ENCODE data around the gene AP2A2.
"Not testable (repeated sequence)": the region's sequence is repeated elsewhere in the genome, so short reads cannot be mapped to it uniquely, and the experiment has no call there.

The AP2A2 gene

DNA sequence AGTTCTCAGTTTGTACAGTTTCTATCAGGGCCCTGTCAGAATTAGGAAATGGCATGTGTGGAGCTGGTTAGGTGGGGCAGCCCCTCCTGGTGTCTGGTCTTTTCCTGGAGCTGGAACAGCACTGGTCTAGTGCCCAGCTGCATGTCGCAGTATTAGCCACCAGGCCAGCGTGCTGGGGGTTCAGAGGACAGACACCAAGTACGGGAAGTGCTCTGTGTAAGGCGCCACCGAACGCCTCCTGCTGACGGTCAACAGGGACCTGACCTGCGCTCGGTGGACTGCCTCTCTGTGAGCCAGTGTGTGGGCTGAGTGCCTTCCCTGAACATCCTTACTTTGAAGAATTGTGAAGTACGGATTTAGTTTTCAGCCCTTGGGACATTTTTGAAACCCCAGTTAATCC lies 33.9 kb downstream of the AP2A2 start:
- Histone ChIP-seq H3K4me1 (ENCODE audit: insufficient read depth, low read length) (peaks cover 5% of the 10 kb centered on the region; the same call in 1 of the 2 replicates), H3K9me3 (ENCODE audit: insufficient read depth, low read depth, low read length) (peaks cover 17% of the 10 kb centered on the region), H3K27ac (ENCODE audit: low read length) (no peak overlapping the region), H3K9ac (ENCODE audit: low read depth, low read length) (no peak overlapping the region), H3K36me3 (ENCODE audit: insufficient read depth, low read depth, low read length) (peaks cover 45% of the 10 kb centered on the region), H3K4me3 (ENCODE audit: low read length) (no peak overlapping the region), H3K27me3 (ENCODE audit: insufficient read depth, low read length) (no peaks in the 10 kb centered on the region)

DNA sequence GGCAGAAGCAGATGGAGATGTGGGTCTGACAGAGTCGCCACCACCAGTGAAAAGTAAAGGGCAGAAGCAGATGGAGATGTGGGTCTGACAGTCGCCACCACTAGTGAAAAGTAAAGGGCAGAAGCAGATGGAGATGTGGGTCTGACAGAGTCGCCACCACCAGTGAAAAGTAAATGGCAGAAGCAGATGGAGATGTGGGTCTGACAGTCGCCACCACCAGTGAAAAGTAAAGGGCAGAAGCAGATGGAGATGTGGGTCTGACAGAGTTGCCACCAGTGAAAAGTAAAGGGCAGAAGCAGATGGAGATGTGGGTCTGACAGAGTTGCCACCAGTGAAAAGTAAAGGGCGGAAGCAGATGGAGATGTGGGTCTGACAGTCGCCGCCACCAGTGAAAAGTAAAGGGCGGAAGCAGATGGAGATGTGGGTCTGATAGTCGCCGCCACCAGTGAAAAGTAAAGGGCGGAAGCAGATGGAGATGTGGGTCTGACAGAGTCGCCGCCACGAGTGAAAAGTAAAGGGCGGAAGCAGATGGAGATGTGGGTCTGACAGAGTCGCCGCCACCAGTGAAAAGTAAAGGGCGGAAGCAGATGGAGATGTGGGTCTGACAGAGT lies 35.7 kb downstream of the AP2A2 start:
- not testable (repeated sequence) for H3K9ac ChIP-seq (ENCODE audit: low read depth, low read length); H3K27me3 ChIP-seq (ENCODE audit: insufficient read depth, low read length); H3K27ac ChIP-seq (ENCODE audit: low read length); H3K4me3 ChIP-seq (ENCODE audit: low read length); H3K4me1 ChIP-seq (ENCODE audit: insufficient read depth, low read length)
- H3K36me3 ChIP-seq (ENCODE audit: insufficient read depth, low read depth, low read length): peaks cover 54% of the 10 kb centered on the region
- H3K9me3 ChIP-seq (ENCODE audit: insufficient read depth, low read depth, low read length): peaks cover 19% of the 10 kb centered on the region

GRCh38 chr11:961921-962320 lies 36.3 kb downstream of the AP2A2 start:
- Histone ChIP-seq H3K9ac (ENCODE audit: low read depth, low read length) (no peak overlapping the region), H3K27me3 (ENCODE audit: insufficient read depth, low read length) (no peaks in the 10 kb centered on the region), H3K27ac (ENCODE audit: low read length) (no peak overlapping the region), H3K4me1 (ENCODE audit: insufficient read depth, low read length) (peaks cover 3% of the 10 kb centered on the region; the same call in 1 of the 2 replicates), H3K36me3 (ENCODE audit: insufficient read depth, low read depth, low read length) (peaks cover 54% of the 10 kb centered on the region), H3K9me3 (ENCODE audit: insufficient read depth, low read depth, low read length) (peaks cover 19% of the 10 kb centered on the region), H3K4me3 (ENCODE audit: low read length) (no peak overlapping the region)

DNA sequence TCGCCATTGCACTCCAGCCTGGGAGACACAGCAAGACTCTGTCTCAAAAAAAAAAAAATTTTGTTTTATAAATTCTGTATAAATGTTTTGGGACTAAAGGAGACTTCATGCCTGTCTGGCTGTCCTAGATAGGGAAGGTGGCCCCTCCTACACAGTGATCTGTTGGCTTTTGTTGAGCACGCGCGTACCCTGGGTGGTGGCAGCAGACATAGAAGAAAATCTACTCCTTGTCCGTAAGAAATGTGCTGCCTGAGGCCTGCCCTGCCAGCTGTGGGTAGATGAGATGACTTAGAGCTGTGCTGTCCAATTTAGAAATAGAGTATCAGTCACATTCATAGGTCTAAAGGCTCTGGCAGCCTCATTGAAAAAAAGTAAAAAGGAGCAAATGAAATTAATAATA lies 37.0 kb downstream of the AP2A2 start:
- peaks cover 3% of the 10 kb centered on the region; the same call in 1 of the 2 replicates for H3K4me1 ChIP-seq (ENCODE audit: insufficient read depth, low read length)
- H3K36me3 ChIP-seq (ENCODE audit: insufficient read depth, low read depth, low read length): peaks cover 54% of the 10 kb centered on the region
- no peak overlapping the region for H3K9ac ChIP-seq (ENCODE audit: low read depth, low read length)
- H3K4me3 ChIP-seq (ENCODE audit: low read length): no peak overlapping the region
- H3K27me3 ChIP-seq (ENCODE audit: insufficient read depth, low read length): no peaks in the 10 kb centered on the region
- H3K9me3 ChIP-seq (ENCODE audit: insufficient read depth, low read depth, low read length): peaks cover 19% of the 10 kb centered on the region
- H3K27ac ChIP-seq (ENCODE audit: low read length): no peak overlapping the region

GRCh38 chr11:963852-964251 lies 38.2 kb downstream of the AP2A2 start:
- H3K27ac ChIP-seq (ENCODE audit: low read length): no peak overlapping the region
- H3K9me3 ChIP-seq (ENCODE audit: insufficient read depth, low read depth, low read length): peaks cover 19% of the 10 kb centered on the region
- H3K4me3 ChIP-seq (ENCODE audit: low read length): no peak overlapping the region
- no peak overlapping the region for H3K9ac ChIP-seq (ENCODE audit: low read depth, low read length)
- peaks cover 54% of the 10 kb centered on the region for H3K36me3 ChIP-seq (ENCODE audit: insufficient read depth, low read depth, low read length)
- no peaks in the 10 kb centered on the region; the same call in 1 of the 2 replicates for H3K4me1 ChIP-seq (ENCODE audit: insufficient read depth, low read length)
- no peaks in the 10 kb centered on the region for H3K27me3 ChIP-seq (ENCODE audit: insufficient read depth, low read length)

DNA sequence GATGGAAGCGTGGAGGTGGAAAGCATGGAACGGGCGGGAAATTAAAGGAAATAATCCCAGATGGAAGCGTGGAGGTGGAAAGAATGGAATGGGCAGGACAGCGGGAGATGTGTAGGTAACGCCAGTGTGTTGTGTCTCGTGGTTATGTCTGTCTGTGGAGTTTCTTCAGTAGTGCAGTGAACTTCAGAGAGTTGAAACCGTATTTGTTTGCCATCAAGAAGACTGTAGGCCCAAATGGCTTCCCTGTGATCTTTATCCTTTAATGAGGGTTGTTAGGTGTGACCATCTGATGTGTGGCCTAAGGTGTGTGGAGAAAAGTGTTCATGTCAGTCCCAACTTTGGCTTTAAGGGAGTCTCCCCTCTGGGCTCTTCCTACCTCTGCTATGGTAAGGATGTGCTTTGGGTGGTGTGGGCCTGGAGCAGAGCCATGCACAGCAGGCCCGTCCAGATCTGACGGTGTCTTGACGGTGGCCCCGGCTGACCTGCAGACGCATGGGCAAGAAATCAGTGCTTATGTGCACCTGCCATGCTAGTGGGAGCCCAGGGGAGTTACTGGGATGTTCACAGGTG lies 39.6 kb downstream of the AP2A2 start:
- H3K9me3 ChIP-seq (ENCODE audit: insufficient read depth, low read depth, low read length): peaks cover 19% of the 10 kb centered on the region
- H3K27ac ChIP-seq (ENCODE audit: low read length): no peak overlapping the region
- H3K27me3 ChIP-seq (ENCODE audit: insufficient read depth, low read length): no peaks in the 10 kb centered on the region
- H3K36me3 ChIP-seq (ENCODE audit: insufficient read depth, low read depth, low read length): peaks cover 46% of the 10 kb centered on the region
- H3K9ac ChIP-seq (ENCODE audit: low read depth, low read length): no peak overlapping the region
- H3K4me1 ChIP-seq (ENCODE audit: insufficient read depth, low read length): no peaks in the 10 kb centered on the region
- H3K4me3 ChIP-seq (ENCODE audit: low read length): no peak overlapping the region

DNA sequence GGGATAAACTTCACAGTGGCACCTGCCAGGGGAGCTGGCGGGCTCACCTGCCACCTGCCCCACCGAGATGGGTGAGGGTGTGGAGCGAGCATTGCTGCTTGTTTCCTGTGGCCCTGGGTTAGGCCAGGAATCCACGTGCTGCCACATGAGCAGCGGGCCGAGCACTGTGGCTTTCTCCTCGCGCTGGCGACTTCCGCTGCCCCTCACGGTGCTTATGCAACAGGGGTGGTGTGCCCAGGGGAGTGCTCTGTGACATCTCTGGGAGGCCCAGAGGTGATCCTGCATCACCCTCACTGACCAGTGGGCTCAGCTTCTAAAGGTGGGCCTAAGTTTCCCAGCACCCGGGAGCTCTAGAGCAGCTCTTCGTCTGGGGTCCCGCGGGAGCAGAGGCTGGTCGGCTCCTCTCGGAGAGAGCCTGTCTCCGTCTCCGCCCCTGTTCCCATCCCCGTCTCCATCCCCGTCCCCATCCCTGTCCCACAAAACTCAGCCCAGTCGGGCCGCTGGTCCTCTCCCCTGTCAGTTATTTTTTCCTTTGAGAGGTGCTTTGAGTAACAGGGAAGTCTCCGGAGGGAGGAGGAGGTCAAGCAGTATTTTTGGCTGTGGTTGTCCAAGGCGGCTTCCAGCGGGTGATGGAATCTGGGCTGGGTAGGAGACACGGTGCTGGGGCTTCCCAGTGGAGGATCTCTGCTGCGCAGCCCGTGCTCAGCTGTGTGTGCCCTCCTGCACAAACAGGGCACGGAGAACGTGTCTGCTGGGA lies 42.5 kb downstream of the AP2A2 start:
- Histone ChIP-seq H3K4me1 (ENCODE audit: insufficient read depth, low read length) (no peaks in the 10 kb centered on the region), H3K36me3 (ENCODE audit: insufficient read depth, low read depth, low read length) (peaks cover 47% of the 10 kb centered on the region), H3K27me3 (ENCODE audit: insufficient read depth, low read length) (no peaks in the 10 kb centered on the region), H3K9ac (ENCODE audit: low read depth, low read length) (no peak overlapping the region), H3K27ac (ENCODE audit: low read length) (no peak overlapping the region), H3K9me3 (ENCODE audit: insufficient read depth, low read depth, low read length) (peaks cover 17% of the 10 kb centered on the region), H3K4me3 (ENCODE audit: low read length) (no peak overlapping the region)

DNA sequence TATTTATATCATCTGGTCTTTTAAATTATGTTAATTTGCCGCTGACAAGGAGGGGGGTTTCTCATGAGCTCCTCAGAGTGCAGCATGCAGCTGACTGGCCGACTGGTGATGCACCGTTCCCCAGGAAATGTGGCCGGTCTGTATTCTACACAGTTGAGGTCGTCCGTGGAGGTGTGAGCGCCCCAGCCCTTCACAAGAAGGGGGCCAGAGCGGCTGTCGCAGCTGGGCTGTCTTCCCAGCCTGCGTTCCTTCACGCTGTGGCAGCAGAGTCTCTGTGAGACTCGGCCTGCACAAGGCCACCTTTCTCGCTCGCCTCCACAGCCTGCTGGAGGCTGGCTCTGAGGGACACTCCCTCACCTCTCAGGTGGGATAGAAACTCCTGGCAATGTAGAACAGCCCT lies 43.2 kb downstream of the AP2A2 start:
- Histone ChIP-seq H3K4me1 (ENCODE audit: insufficient read depth, low read length) (no peaks in the 10 kb centered on the region), H3K27me3 (ENCODE audit: insufficient read depth, low read length) (no peaks in the 10 kb centered on the region), H3K27ac (ENCODE audit: low read length) (no peak overlapping the region), H3K36me3 (ENCODE audit: insufficient read depth, low read depth, low read length) (peaks cover 43% of the 10 kb centered on the region), H3K4me3 (ENCODE audit: low read length) (no peak overlapping the region), H3K9me3 (ENCODE audit: insufficient read depth, low read depth, low read length) (peaks cover 10% of the 10 kb centered on the region), H3K9ac (ENCODE audit: low read depth, low read length) (no peak overlapping the region)

DNA sequence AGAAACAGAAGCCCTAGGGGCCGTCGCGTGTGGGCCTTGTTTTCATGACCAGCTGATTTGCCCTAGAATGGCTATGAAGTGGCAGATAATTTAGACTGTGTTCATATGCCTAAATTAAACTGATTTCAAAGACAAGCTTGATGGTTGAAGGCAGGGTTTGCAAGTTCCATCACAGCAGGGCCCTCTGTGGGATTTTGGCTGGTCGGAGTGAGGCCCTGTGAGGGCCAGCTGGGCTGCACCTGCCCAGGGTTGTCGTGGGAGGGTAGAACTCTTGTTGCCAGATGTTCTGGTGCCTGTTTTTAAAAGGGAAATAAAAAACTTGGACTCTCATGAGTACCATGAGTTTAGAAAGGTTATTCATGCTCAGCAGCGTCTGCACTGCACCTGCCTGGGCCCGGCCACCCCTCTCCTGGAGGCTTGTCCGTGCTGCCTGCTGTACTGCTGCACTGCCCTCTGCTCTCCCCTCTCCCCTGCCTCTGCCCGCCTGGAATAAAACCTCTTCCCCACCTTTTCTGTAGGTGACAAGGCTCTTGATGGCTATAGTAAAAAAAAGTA lies 44.1 kb downstream of the AP2A2 start:
- H3K4me1 ChIP-seq (ENCODE audit: insufficient read depth, low read length): no peaks in the 10 kb centered on the region
- H3K9me3 ChIP-seq (ENCODE audit: insufficient read depth, low read depth, low read length): peaks cover 1% of the 10 kb centered on the region; the same call in 1 of the 2 replicates
- peaks cover 35% of the 10 kb centered on the region for H3K36me3 ChIP-seq (ENCODE audit: insufficient read depth, low read depth, low read length)
- no peak overlapping the region for H3K4me3 ChIP-seq (ENCODE audit: low read length)
- H3K9ac ChIP-seq (ENCODE audit: low read depth, low read length): no peak overlapping the region
- no peaks in the 10 kb centered on the region for H3K27me3 ChIP-seq (ENCODE audit: insufficient read depth, low read length)
- H3K27ac ChIP-seq (ENCODE audit: low read length): no peak overlapping the region

GRCh38 chr11:970319-970871 lies 44.7 kb downstream of the AP2A2 start:
- H3K36me3 ChIP-seq (ENCODE audit: insufficient read depth, low read depth, low read length): peaks cover 32% of the 10 kb centered on the region
- no peak overlapping the region for H3K4me3 ChIP-seq (ENCODE audit: low read length)
- no peak overlapping the region for H3K9ac ChIP-seq (ENCODE audit: low read depth, low read length)
- H3K4me1 ChIP-seq (ENCODE audit: insufficient read depth, low read length): no peaks in the 10 kb centered on the region
- H3K27me3 ChIP-seq (ENCODE audit: insufficient read depth, low read length): no peaks in the 10 kb centered on the region
- no peaks in the 10 kb centered on the region for H3K9me3 ChIP-seq (ENCODE audit: insufficient read depth, low read depth, low read length)
- H3K27ac ChIP-seq (ENCODE audit: low read length): no peak overlapping the region

DNA sequence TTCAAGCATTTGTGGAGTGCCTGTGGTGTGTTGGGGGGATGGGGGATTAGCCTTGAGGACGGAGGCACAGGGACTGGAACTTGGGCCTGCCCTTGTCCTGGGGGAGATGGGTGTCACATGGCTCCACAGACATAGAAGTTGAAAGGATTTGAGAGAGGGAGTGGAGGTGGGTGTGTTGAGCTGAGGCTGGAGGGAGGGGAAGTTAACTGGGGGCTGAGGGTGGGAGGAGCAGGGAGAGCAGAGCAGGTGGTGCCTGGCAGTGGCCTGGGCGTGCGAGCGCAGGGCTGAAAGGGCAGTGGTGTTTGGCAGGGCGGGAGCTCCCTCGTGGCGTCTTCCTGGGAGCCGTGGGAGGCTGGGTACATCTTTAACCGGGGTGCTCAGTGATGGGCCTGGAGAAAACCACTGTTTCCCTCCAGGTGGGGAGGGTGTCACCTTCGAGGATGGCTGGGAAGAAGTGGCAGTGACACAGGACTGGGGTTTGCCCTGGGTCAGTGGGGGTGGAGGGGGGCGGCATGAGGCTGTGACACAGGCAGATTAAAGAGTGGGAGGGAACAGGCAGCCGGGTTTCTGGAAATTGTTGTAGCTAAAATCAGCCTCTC lies 45.5 kb downstream of the AP2A2 start:
- no peaks in the 10 kb centered on the region for H3K4me1 ChIP-seq (ENCODE audit: insufficient read depth, low read length)
- no peaks in the 10 kb centered on the region for H3K9me3 ChIP-seq (ENCODE audit: insufficient read depth, low read depth, low read length)
- no peaks in the 10 kb centered on the region for H3K27me3 ChIP-seq (ENCODE audit: insufficient read depth, low read length)
- H3K9ac ChIP-seq (ENCODE audit: low read depth, low read length): no peak overlapping the region
- H3K36me3 ChIP-seq (ENCODE audit: insufficient read depth, low read depth, low read length): peaks cover 29% of the 10 kb centered on the region
- H3K27ac ChIP-seq (ENCODE audit: low read length): no peak overlapping the region
- no peak overlapping the region for H3K4me3 ChIP-seq (ENCODE audit: low read length)

All from iPS-20b (cell line).